Stimulated activated CD4-positive, alpha-beta T cell treated with anti-CD3 and anti-CD28 coated beads, Interleukin-4, amount 100 ng/mL, for 48 hours (primary cell): Measurements from ENCODE around the gene RBMS1.
A peak's percentile ranks its signal among the peaks of the same experiment; 100 is the strongest.

Source experiments
- DNase-seq, 2 donors: peaks; one replicate each; pipeline ENCODE4 v3.0.0-alpha.2; 2020; ENCODE audit warnings: low read depth in 2 of 2

The RBMS1 gene

DNA sequence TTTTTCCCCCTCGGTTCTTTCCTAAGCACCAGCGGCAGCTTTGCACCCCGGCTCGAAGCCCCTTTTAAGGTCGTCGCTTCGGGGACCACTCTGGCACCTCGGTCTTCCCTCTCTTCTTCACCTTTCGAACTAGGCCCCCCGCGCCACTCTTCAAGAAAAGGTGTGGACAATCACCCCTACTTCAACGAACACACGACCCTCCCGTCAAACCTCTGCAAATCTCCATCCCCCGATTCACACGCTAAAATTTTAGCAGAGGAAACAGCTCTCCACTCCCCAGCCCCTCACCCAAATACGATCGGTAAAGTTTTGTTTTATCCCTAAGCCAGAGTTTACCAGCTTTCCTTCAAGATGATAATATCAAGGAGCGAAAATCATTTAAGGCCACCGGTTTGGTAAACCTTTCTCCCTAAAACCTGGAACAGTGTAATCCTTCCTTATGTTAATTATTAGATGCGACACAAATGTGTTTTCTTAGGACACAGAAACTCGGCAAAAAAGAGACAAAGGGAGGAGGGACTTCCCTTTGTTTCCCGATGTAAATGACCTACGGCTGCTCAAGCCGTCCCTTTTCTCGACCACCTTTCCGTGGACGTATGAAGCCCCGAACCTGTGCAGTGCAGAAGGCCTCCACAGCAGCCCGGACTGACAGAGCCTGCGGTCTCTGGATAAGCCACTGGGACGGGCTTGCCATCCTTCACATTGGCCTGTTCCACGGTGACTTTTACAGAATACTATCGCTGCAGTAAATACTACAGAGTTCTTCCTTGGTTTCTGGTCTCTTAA is 85.2 kb downstream of the RBMS1 start:
- no peak for DNase-seq

- DNase-seq, result peak; percentile 28 to 31
These were observed 86.0 kb downstream of the RBMS1 start for GRCh38 chr2:160407393-160408172.

GRCh38 chr2:160406591-160407392 is 86.8 kb downstream of the RBMS1 start:
- DNase-seq, result peak; percentile 41 to 56

- no peak for DNase-seq
These were observed 88.3 kb downstream of the RBMS1 start for GRCh38 chr2:160405077-160405867.

GRCh38 chr2:160402997-160403979 is 90.3 kb downstream of the RBMS1 start:
- no peak for DNase-seq

DNA sequence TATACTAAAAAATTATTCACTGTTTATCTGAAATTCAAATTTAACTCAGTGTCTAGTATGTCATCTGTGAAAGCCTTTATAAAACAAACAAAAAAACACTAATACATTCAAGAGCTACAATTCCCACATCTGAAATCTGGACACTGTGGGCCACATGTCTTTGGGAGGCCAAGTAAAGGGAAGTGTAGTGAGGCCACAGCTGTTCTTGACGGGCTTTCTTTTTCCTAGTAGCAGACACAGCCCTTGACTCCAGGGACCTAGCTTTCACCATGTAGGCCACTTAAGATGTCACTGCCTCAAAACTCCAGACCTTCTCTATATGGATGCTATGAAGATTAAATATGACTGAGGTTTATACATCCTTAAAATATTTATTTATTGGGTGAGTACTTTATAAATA is 91.1 kb downstream of the RBMS1 start:
- no peak for DNase-seq

GRCh38 chr2:160401895-160402294 is 91.7 kb downstream of the RBMS1 start:
- DNase-seq, result no peak

GRCh38 chr2:160399880-160400279 is 93.7 kb downstream of the RBMS1 start:
- DNase-seq, result no peak

GRCh38 chr2:160397530-160397865 is 96.1 kb downstream of the RBMS1 start:
- DNase-seq, result no peak

DNA sequence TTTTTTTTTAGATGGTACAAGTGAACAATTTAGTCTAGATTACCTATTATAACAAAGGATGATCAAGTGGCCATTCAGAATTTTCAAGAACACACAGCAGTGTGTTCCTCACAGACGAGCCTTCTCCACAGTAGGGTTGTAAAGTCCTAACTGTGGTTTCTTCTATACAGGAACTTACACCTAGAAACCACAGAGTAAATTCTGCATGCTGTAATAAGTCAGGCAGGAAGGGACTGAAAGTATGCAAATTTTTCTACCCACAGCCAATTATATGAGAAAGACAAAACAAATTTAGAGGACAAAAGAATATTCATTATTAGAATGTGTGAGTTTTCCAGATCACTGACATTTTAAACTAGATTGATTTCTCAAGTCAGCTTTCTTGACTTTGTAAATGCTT is 99.5 kb downstream of the RBMS1 start:
- DNase-seq, result no peak

DNA sequence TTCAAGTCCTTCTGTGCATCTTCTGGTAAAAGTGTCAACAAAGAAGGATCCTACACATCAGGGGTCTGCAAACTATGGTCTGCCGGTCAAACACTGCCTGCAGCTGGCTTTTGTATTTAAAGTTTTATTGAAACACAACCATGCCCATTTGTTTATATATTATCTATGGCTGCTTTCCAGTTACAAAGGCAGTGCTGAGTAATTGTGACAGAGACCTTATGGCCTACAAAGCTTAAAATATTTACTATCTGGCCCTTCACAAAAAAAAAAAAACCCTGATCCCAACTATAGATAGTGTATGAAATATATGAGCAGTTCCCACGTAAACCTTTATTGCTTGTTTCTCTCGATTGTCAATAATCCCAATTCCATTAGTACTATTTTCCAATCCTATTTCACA is 101.4 kb downstream of the RBMS1 start:
- no peak for DNase-seq

DNA sequence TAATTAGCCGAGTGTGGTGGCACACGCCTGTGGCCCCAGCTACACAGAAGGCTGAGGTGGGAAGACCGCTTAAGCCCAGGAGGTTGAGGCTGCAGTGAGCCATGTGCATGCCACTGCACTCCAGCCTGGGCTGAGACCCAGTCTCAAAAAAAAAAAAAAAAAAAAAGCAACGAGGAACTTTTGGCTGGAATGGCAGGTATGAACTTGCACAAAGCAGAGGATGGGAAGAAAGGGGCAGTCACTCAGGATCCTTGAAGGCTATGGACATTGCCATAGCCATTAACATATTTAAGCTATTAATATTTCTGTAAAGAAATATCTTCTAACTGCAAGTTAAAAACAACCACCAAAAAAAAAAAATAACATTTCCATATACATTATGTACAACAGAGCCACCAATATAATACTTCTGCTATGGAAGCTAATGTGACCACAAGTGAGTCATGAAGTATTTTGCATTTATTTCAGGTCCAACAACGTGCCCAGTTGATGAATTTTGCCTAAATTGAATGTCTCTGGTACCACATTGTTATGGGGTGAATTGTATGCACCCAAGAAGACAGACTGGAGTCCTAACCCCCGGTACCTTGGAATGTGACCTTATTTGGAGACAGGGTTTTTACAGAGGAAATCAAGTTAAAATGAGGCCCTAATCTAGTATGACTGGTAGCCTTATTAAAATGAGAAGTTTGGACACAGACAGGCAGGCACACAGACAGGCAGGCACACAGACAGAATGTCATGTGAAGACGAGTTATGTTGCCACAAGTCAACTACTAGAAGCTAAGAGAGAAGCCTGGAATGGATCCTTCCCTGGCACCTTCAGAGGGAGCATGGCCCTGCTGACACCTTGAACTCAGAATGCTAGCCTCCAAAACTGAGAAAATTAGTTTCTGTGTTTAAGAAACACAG is 102.8 kb downstream of the RBMS1 start:
- DNase-seq, result no peak

- DNase-seq, result no peak
These were observed 103.7 kb downstream of the RBMS1 start for GRCh38 chr2:160389875-160390274.

- DNase-seq, result no peak
These were observed 104.9 kb downstream of the RBMS1 start for GRCh38 chr2:160388464-160389263.

GRCh38 chr2:160387558-160388262 is 105.9 kb downstream of the RBMS1 start:
- no peak for DNase-seq

GRCh38 chr2:160384791-160385190 is 108.8 kb downstream of the RBMS1 start:
- DNase-seq, result no peak

DNA sequence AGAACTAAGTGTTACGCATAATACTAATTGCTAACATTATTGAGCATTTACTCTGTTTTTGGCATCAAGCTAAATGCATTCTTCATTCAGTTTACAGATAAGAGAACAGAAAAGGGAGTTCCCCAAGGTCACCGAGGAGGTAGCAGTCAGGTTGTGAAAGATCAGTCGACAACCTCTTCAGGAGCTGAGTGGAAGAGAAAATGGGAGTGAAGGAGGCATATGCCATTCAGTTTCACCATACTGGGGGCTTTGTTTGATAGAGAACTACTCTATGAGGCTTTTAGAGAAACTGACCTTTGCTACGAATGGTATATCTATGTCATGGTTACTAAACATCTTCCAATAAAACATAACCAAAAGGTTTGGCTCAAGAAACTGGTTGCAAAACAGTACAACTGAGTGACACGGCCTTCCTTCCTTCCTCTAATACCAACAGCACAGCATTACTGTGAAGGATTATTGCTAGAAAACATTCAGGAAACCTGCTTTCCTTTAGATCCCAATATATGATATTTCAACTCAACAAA is 112.1 kb downstream of the RBMS1 start:
- no peak for DNase-seq

- no peak for DNase-seq
These were observed 113.0 kb downstream of the RBMS1 start for GRCh38 chr2:160380611-160381010.
